ENCODE results near the gene PSMD10. TPM values are rescaled to one million over a fixed set of nuclear protein-coding genes. Genes with fewer than 3 reads are reported as not detected.

The PSMD10 gene
- total and polyA plus RNA-seq, 2 experiments from 2014 or later: 61.2 to 84.4 TPM

DNA sequence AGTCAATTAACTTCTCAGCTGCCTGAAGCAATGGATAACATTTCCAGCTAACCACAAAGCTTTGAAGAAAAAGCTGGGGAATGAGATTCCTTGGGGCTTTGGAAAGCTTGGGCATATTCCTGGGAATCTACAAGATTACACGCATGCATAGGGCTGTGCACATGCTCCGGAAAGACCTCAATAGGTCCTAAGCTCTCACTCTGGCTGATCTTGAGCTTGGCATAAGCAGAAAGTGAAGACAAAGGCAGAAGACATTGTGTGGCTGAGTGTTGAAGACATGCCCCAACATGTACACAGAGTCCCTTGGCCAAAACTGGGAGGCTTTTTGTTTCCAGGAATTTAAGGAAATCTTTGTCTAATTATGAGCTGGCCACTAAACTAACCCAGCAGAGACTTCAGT, 31.4 kb upstream of the PSMD10 start:
- TF ChIP-seq, protein P1, sequence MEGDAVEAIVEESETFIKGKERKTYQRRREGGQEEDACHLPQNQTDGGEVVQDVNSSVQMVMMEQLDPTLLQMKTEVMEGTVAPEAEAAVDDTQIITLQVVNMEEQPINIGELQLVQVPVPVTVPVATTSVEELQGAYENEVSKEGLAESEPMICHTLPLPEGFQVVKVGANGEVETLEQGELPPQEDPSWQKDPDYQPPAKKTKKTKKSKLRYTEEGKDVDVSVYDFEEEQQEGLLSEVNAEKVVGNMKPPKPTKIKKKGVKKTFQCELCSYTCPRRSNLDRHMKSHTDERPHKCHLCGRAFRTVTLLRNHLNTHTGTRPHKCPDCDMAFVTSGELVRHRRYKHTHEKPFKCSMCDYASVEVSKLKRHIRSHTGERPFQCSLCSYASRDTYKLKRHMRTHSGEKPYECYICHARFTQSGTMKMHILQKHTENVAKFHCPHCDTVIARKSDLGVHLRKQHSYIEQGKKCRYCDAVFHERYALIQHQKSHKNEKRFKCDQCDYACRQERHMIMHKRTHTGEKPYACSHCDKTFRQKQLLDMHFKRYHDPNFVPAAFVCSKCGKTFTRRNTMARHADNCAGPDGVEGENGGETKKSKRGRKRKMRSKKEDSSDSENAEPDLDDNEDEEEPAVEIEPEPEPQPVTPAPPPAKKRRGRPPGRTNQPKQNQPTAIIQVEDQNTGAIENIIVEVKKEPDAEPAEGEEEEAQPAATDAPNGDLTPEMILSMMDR (IDR thresholded peaks at IDR 0.05; ENCODE audit: poor library complexity): no peak
- TF ChIP-seq EZH2 (IDR thresholded peaks at IDR 0.05; ENCODE audit: borderline replicate concordance): no peak
- no peak for TF ChIP-seq EZH2phosphoT487 (IDR thresholded peaks at IDR 0.05; ENCODE audit: low read depth, severe bottlenecking, unreplicated experiment)
- Histone ChIP-seq H2AFZ (peak overlapping the region; percentile 20), H3K79me2 (no peaks in the 10 kb centered on the region), H3K27me3 (no peaks in the 10 kb centered on the region), H3K4me2 (no peak overlapping the region), H3K9me2 (replicated peaks; ENCODE audit: insufficient read depth) (no peaks in the 10 kb centered on the region), H3K4me1 (ENCODE audit: insufficient read depth) (no peaks in the 10 kb centered on the region), H3K36me3 (replicated peaks; ENCODE audit: insufficient read depth, low read depth) (no peaks in the 10 kb centered on the region), H3K4me3 (no peak overlapping the region), H3K27ac (no peak overlapping the region), H4K20me1 (ENCODE audit: insufficient read depth, poor library complexity, severe bottlenecking) (no peaks in the 10 kb centered on the region), H3K9me3 (ENCODE audit: low read depth) (no peaks in the 10 kb centered on the region)
- no peak for DNase-seq (ENCODE audit: low spot score)
- 55% methylated on average over 2 of the region's 2 CpGs for WGBS (ENCODE audit: low lambda C conversion rate, missing lambda C conversion rate)

DNA sequence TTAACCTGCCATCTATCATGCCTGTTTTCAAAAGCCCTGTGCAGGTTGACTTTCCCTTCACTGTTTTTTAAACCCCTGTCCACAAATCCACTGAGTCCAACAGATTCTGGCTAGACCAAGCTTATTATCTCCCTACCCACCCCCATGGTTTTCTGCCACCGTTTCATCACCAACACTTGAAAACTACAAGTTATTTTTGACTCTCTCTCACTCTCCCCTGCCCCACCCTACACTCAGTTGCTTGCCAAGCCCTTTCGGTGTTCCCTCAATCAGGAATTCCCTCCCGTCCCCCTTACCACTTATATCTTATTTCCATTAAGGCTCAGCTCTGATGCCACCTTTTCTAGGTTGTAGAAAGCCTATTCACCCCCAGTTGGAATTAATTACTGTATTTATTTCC, 29.9 kb upstream of the PSMD10 start:
- Histone ChIP-seq H3K4me2 (no peak overlapping the region), H4K20me1 (ENCODE audit: insufficient read depth, poor library complexity, severe bottlenecking) (no peaks in the 10 kb centered on the region), H3K36me3 (replicated peaks; ENCODE audit: insufficient read depth, low read depth) (no peaks in the 10 kb centered on the region), H3K79me2 (no peaks in the 10 kb centered on the region), H3K9me3 (ENCODE audit: low read depth) (no peaks in the 10 kb centered on the region), H3K4me1 (ENCODE audit: insufficient read depth) (no peaks in the 10 kb centered on the region), H3K27ac (no peak overlapping the region), H3K4me3 (no peak overlapping the region), H3K27me3 (no peaks in the 10 kb centered on the region), H2AFZ (no peak overlapping the region), H3K9me2 (replicated peaks; ENCODE audit: insufficient read depth) (no peaks in the 10 kb centered on the region)
- TF ChIP-seq EZH2 (IDR thresholded peaks at IDR 0.05; ENCODE audit: borderline replicate concordance) (no peak), EZH2phosphoT487 (IDR thresholded peaks at IDR 0.05; ENCODE audit: low read depth, severe bottlenecking, unreplicated experiment) (no peak)
- TF ChIP-seq, protein P1 (IDR thresholded peaks at IDR 0.05; ENCODE audit: poor library complexity): no peak
- 61% methylated on average over 3 of the region's 3 CpGs for WGBS (ENCODE audit: low lambda C conversion rate, missing lambda C conversion rate)
- no peak for DNase-seq (ENCODE audit: low spot score)

DNA sequence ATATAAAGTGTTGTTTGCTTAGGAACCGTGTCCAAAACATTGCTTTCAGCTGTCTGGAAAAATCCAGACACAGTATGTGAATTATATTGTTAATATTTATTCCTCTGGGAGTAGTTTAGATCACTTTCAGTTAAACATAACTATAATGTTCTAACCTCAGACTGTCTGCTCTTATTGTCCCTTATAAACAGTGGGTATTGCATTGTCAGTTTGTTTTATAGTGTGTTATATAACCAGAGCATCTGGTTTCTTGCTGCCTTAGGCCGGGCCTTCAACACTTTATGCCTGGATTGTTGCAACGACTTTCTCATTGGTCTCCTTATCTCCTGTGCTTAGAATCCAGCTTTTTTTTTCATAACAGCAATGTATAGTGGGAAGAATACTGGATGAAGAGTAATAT, 26.6 kb upstream of the PSMD10 start:
- no peak overlapping the region for H2AFZ ChIP-seq
- no peaks in the 10 kb centered on the region for H3K9me2 ChIP-seq (replicated peaks; ENCODE audit: insufficient read depth)
- H3K4me2 ChIP-seq: no peak overlapping the region
- H3K79me2 ChIP-seq: no peaks in the 10 kb centered on the region
- 40% methylated on average over 3 of the region's 3 CpGs for WGBS (ENCODE audit: low lambda C conversion rate, missing lambda C conversion rate)
- H3K36me3 ChIP-seq (replicated peaks; ENCODE audit: insufficient read depth, low read depth): no peaks in the 10 kb centered on the region
- H3K9me3 ChIP-seq (ENCODE audit: low read depth): no peaks in the 10 kb centered on the region
- H3K27me3 ChIP-seq: no peaks in the 10 kb centered on the region
- no peaks in the 10 kb centered on the region for H4K20me1 ChIP-seq (ENCODE audit: insufficient read depth, poor library complexity, severe bottlenecking)
- no peaks in the 10 kb centered on the region for H3K4me1 ChIP-seq (ENCODE audit: insufficient read depth)
- H3K27ac ChIP-seq: no peak overlapping the region
- no peak for DNase-seq (ENCODE audit: low spot score)
- TF ChIP-seq EZH2 (IDR thresholded peaks at IDR 0.05; ENCODE audit: borderline replicate concordance) (no peak), EZH2phosphoT487 (IDR thresholded peaks at IDR 0.05; ENCODE audit: low read depth, severe bottlenecking, unreplicated experiment) (peak; percentile 79)
- TF ChIP-seq, protein P1 (IDR thresholded peaks at IDR 0.05; ENCODE audit: poor library complexity): no peak
- H3K4me3 ChIP-seq: no peak overlapping the region

DNA sequence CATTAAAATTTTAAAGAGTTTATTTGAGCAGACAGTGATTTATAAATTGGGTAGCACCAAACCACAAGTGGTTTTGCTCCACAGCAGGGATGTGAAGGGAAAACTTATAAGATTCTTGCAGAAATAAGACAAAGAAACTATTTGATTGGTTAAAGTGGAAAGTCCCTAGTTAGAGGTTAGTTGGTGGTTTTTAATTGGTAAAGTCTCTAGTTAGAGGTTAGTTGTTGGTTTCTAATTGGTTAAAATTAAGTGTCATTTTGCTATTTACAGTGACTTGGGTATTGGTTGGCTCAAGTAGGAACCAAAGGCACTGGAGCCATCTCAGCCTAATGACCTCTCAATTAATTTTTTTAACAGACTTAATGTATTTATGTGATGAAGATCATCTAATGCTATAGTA, 23.2 kb upstream of the PSMD10 start:
- H3K27me3 ChIP-seq: no peaks in the 10 kb centered on the region
- no peak for DNase-seq (ENCODE audit: low spot score)
- H3K36me3 ChIP-seq (replicated peaks; ENCODE audit: insufficient read depth, low read depth): no peaks in the 10 kb centered on the region
- no peaks in the 10 kb centered on the region for H3K9me3 ChIP-seq (ENCODE audit: low read depth)
- H3K4me2 ChIP-seq: no peak overlapping the region
- H3K9me2 ChIP-seq (replicated peaks; ENCODE audit: insufficient read depth): no peaks in the 10 kb centered on the region
- no peaks in the 10 kb centered on the region for H3K79me2 ChIP-seq
- no peaks in the 10 kb centered on the region for H3K4me1 ChIP-seq (ENCODE audit: insufficient read depth)
- TF ChIP-seq EZH2 (IDR thresholded peaks at IDR 0.05; ENCODE audit: borderline replicate concordance): no peak
- no peak for TF ChIP-seq EZH2phosphoT487 (IDR thresholded peaks at IDR 0.05; ENCODE audit: low read depth, severe bottlenecking, unreplicated experiment)
- TF ChIP-seq, protein P1 (IDR thresholded peaks at IDR 0.05; ENCODE audit: poor library complexity): no peak
- no peaks in the 10 kb centered on the region for H4K20me1 ChIP-seq (ENCODE audit: insufficient read depth, poor library complexity, severe bottlenecking)
- no peak overlapping the region for H3K27ac ChIP-seq
- H2AFZ ChIP-seq: no peak overlapping the region
- H3K4me3 ChIP-seq: no peak overlapping the region

All from hepatocyte (in vitro differentiated cells).